Ishikawa (cell line): ENCODE measurements around the gene KRT79.

Experiments used
- CEBPB ChIP-seq: IDR thresholded peaks from 2 replicates; pipeline ENCODE4 v1.6.1; 2012
- CREB1 ChIP-seq: IDR thresholded peaks from 2 replicates; pipeline ENCODE4 v1.6.1; 2012; ENCODE audit warnings: low read depth
- EGR1 ChIP-seq: IDR thresholded peaks from 2 replicates; pipeline ENCODE4 v1.6.1; 2012
- EP300 ChIP-seq: IDR thresholded peaks from 2 replicates; pipeline ENCODE4 v1.6.1; 2012; ENCODE audit warnings: borderline replicate concordance
- FOXM1 ChIP-seq: IDR thresholded peaks from 2 replicates; pipeline ENCODE4 v1.6.1; 2012; ENCODE audit warnings: low read depth, borderline replicate concordance
- MAX ChIP-seq: IDR thresholded peaks from 2 replicates; pipeline ENCODE4 v1.6.1; 2012
- NFIC ChIP-seq: IDR thresholded peaks from 2 replicates; pipeline ENCODE4 v1.6.1; 2012
- RAD21 ChIP-seq: IDR thresholded peaks from 2 replicates; pipeline ENCODE4 v1.6.1; 2012; ENCODE audit warnings: low read depth
- TAF1 ChIP-seq: IDR thresholded peaks from 2 replicates; pipeline ENCODE4 v1.6.1; 2012; ENCODE audit warnings: low read depth, mild to moderate bottlenecking
- TCF12 ChIP-seq: IDR thresholded peaks from 2 replicates; pipeline ENCODE4 v1.6.1; 2012; ENCODE audit warnings: low read depth
- TEAD4 ChIP-seq: IDR thresholded peaks from 2 replicates; pipeline ENCODE4 v1.6.1; 2012
- YY1 ChIP-seq: IDR thresholded peaks from 2 replicates; pipeline ENCODE4 v1.6.1; 2012; ENCODE audit warnings: low read depth
- ZBTB7A ChIP-seq: IDR thresholded peaks from 2 replicates; pipeline ENCODE4 v1.6.1; 2012; ENCODE audit warnings: low read depth
- TF ChIP-seq, protein P1 (sequence below): IDR thresholded peaks from 2 replicates; pipeline ENCODE4 v1.6.1; 2012
- TF ChIP-seq, protein P2 (sequence below): IDR thresholded peaks from 2 replicates; pipeline ENCODE4 v1.6.1; 2012; ENCODE audit warnings: low read depth, mild to moderate bottlenecking

Gene KRT79

DNA sequence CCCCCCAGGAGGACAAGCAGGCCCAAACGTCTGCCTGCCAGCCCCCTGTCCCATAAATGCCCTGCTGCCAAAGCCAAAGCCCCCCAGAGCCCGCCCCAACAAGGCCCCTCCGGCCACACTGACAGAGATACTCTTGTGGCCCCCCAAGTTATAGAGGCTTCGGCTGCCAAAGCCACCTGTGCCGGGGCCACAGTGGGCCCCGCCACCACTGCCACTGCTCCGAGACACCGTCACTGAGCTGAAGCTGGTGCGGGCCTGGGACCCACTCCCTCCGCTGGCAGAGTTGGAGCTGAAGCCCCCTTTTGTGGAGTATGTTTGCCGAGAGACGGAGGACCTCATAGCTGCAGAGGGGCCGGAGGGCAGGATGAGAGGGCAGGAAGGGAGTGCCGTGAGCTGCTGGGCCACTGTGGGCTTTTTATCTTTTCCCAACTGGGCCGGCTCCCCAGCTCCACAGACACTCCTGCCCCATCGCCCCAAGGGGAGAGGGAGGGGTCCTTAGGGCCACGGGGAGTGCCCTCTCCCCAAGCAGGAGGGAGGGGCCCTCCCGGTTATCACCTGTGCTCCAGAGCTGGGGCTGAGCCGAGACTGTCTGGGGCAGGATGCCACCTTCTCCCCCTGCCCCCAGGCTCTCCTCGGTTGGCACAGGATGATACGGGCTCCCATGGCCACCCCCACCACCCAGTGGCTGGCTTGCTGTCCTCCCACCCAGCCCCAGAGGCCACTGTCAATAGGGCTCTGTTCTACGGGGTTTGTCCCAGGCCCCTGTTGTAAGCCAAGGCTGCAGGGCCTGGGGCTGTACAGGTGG, at the start of gene KRT79:
KRT79 (minus strand) TSS at position 390 of the 805 bp plus-strand sequence; CDS start at position 339, 51 bp downstream.
- no peak for TF ChIP-seq CEBPB
- no peak for TF ChIP-seq TEAD4
- no peak for TF ChIP-seq RAD21
- TF ChIP-seq, protein P1, sequence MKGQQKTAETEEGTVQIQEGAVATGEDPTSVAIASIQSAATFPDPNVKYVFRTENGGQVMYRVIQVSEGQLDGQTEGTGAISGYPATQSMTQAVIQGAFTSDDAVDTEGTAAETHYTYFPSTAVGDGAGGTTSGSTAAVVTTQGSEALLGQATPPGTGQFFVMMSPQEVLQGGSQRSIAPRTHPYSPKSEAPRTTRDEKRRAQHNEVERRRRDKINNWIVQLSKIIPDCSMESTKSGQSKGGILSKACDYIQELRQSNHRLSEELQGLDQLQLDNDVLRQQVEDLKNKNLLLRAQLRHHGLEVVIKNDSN = no peak
- no peak for TF ChIP-seq EP300
- no peak for TF ChIP-seq ZBTB7A
- TF ChIP-seq, protein P2, sequence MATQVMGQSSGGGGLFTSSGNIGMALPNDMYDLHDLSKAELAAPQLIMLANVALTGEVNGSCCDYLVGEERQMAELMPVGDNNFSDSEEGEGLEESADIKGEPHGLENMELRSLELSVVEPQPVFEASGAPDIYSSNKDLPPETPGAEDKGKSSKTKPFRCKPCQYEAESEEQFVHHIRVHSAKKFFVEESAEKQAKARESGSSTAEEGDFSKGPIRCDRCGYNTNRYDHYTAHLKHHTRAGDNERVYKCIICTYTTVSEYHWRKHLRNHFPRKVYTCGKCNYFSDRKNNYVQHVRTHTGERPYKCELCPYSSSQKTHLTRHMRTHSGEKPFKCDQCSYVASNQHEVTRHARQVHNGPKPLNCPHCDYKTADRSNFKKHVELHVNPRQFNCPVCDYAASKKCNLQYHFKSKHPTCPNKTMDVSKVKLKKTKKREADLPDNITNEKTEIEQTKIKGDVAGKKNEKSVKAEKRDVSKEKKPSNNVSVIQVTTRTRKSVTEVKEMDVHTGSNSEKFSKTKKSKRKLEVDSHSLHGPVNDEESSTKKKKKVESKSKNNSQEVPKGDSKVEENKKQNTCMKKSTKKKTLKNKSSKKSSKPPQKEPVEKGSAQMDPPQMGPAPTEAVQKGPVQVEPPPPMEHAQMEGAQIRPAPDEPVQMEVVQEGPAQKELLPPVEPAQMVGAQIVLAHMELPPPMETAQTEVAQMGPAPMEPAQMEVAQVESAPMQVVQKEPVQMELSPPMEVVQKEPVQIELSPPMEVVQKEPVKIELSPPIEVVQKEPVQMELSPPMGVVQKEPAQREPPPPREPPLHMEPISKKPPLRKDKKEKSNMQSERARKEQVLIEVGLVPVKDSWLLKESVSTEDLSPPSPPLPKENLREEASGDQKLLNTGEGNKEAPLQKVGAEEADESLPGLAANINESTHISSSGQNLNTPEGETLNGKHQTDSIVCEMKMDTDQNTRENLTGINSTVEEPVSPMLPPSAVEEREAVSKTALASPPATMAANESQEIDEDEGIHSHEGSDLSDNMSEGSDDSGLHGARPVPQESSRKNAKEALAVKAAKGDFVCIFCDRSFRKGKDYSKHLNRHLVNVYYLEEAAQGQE = no peak

GRCh38 chr12:52879394-52880351, 45.6 kb upstream of the KRT79 start:
- peak; percentile 28 for TF ChIP-seq YY1
- TF ChIP-seq FOXM1 = no peak
- TF ChIP-seq EP300 = no peak
- TF ChIP-seq TCF12 = 0 out of 2 replicates have a peak, but pooled peaks have one; percentile 34
- TF ChIP-seq TAF1 = peak; percentile 32; the same call in 1 of the 2 replicates
- peak; percentile 100 for TF ChIP-seq RAD21
- peak; percentile 27; the same call in 1 of the 2 replicates for TF ChIP-seq ZBTB7A
- TF ChIP-seq, protein P2 = no peak
- TF ChIP-seq, protein P1 = peak; percentile 36
- TF ChIP-seq MAX = peak; percentile 66
- TF ChIP-seq CEBPB = no peak
- no peak for TF ChIP-seq TEAD4
- no peak for TF ChIP-seq CREB1
- 0 out of 2 replicates have a peak, but pooled peaks have one; percentile 9 for TF ChIP-seq NFIC
- TF ChIP-seq EGR1 = peak; percentile 58

GRCh38 chr12:52878507-52879393, 44.6 kb upstream of the KRT79 start:
- TF ChIP-seq, protein P1 = no peak
- no peak for TF ChIP-seq EGR1

DNA sequence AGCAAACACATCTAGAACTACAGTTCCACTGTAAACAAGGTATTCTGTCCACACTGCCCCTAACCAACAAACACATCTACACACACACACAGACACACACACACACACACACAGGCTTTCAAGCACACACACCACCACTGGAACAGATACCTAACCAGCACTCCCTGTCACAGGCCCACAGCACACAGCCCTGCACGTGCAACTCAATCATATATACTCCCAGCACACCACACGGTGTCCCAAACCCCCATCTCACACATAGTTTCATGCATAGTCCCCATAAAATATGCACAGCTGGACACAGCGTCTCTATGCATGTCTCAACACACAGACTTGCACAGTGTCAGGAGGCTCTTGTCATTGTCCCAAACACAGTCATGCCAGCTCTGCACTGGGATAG, 43.1 kb upstream of the KRT79 start:
- TF ChIP-seq TAF1 (no peak), FOXM1 (no peak), YY1 (no peak), CEBPB (no peak), TCF12 (no peak), ZBTB7A (no peak), CREB1 (no peak), TEAD4 (no peak)
- TF ChIP-seq, protein P2 = no peak
- TF ChIP-seq, protein P1 = no peak
